Fibroblast of the aortic adventitia (primary cell): Measurements from ENCODE around the gene CACNA1D. TPM values are rescaled to one million over a fixed set of nuclear protein-coding genes. Genes with fewer than 3 reads are reported as not detected.

Source experiments
- DNase-seq: peaks from one replicate; pipeline ENCODE4 v3.0.0-alpha.2; 2010; ENCODE audit warnings: low read depth
- H3K4me3 ChIP-seq: 2 replicates; pipeline ENCODE4 v1.5.1; 2011; ENCODE audit warnings: low read depth, mild to moderate bottlenecking, control low read depth, low read length, moderate library complexity
- CTCF ChIP-seq: IDR thresholded peaks from 2 replicates; pipeline ENCODE4 v1.5.1; 2011; ENCODE audit warnings: mild to moderate bottlenecking, low read length, control low read depth, inconsistent platforms; ENCODE audit not compliant: insufficient read depth
- total RNA-seq: library from RNA; depleted of rRNA; stranded (reverse); fragments of >200 nt; gene quantifications from 2 replicates; pipeline ENCODE4 v1.2.3, GENCODE V29; 2012; ENCODE audit warnings: low replicate concordance

The CACNA1D gene
- total RNA-seq, 1 donor = 1.9 TPM

GRCh38 chr3:53624061-53624857 lies 129.8 kb downstream of the CACNA1D start:
- H3K4me3 ChIP-seq = no peak overlapping the region
- no peak for TF ChIP-seq CTCF
- no peak for DNase-seq

GRCh38 chr3:53626876-53627275 lies 132.5 kb downstream of the CACNA1D start:
- DNase-seq = no peak
- no peak for TF ChIP-seq CTCF
- no peak overlapping the region for H3K4me3 ChIP-seq

GRCh38 chr3:53628536-53629401 lies 134.4 kb downstream of the CACNA1D start:
- no peak for TF ChIP-seq CTCF
- no peak for DNase-seq

GRCh38 chr3:53629402-53629723 lies 135.0 kb downstream of the CACNA1D start:
- TF ChIP-seq CTCF = no peak
- DNase-seq = no peak

More at GRCh38 chr3:53628536-53629401, 134.4 kb downstream of the CACNA1D start:
- H3K4me3 ChIP-seq = no peak overlapping the region

GRCh38 chr3:53630547-53630946 lies 136.1 kb downstream of the CACNA1D start:
- no peak for TF ChIP-seq CTCF
- DNase-seq = no peak
- no peak overlapping the region for H3K4me3 ChIP-seq

More at GRCh38 chr3:53629402-53629723, 135.0 kb downstream of the CACNA1D start:
- no peak overlapping the region for H3K4me3 ChIP-seq

- no peak for TF ChIP-seq CTCF
- no peak for DNase-seq
- no peak overlapping the region for H3K4me3 ChIP-seq
Measured at GRCh38 chr3:53633197-53633787, 138.9 kb downstream of the CACNA1D start.
